Measurements from ENCODE around the gene ADGRG1.

DNA sequence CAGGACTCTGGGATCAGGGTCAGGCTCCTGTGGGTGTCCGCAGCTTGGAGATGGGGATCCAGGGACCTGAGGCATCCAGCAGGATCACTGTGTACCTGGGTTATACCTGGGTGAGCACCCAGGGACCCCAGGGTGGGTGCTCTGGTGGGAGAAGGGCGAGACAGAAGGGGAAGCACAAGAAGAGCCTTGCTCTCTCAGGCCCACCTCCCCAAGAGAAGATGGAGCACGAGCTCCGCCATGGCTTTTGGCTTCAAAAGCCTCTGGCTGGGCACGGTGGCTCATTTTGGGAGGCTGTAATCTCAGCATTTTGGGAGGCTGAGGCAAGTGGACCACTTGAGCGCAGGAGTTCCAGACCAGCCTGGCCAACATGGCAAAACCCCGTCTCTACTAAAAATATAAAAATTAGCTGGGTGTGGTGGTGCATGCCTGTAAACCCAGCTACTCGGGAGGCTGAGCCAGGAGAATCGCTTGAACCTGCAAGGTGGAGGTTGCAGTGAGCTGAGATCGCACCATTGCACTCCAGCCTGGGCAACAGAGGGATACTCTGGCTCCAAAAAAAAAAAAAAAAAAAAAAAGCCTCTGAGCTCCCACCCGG is 75.1 kb downstream of the ADGRG1 start:
- no peak for TF ChIP-seq GABPA (IDR thresholded peaks at IDR 0.05; ENCODE audit: low read depth)
- TF ChIP-seq, protein P1, sequence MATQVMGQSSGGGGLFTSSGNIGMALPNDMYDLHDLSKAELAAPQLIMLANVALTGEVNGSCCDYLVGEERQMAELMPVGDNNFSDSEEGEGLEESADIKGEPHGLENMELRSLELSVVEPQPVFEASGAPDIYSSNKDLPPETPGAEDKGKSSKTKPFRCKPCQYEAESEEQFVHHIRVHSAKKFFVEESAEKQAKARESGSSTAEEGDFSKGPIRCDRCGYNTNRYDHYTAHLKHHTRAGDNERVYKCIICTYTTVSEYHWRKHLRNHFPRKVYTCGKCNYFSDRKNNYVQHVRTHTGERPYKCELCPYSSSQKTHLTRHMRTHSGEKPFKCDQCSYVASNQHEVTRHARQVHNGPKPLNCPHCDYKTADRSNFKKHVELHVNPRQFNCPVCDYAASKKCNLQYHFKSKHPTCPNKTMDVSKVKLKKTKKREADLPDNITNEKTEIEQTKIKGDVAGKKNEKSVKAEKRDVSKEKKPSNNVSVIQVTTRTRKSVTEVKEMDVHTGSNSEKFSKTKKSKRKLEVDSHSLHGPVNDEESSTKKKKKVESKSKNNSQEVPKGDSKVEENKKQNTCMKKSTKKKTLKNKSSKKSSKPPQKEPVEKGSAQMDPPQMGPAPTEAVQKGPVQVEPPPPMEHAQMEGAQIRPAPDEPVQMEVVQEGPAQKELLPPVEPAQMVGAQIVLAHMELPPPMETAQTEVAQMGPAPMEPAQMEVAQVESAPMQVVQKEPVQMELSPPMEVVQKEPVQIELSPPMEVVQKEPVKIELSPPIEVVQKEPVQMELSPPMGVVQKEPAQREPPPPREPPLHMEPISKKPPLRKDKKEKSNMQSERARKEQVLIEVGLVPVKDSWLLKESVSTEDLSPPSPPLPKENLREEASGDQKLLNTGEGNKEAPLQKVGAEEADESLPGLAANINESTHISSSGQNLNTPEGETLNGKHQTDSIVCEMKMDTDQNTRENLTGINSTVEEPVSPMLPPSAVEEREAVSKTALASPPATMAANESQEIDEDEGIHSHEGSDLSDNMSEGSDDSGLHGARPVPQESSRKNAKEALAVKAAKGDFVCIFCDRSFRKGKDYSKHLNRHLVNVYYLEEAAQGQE (IDR thresholded peaks at IDR 0.05; ENCODE audit: low read depth, low read length), result no peak
- TF ChIP-seq, protein P2, sequence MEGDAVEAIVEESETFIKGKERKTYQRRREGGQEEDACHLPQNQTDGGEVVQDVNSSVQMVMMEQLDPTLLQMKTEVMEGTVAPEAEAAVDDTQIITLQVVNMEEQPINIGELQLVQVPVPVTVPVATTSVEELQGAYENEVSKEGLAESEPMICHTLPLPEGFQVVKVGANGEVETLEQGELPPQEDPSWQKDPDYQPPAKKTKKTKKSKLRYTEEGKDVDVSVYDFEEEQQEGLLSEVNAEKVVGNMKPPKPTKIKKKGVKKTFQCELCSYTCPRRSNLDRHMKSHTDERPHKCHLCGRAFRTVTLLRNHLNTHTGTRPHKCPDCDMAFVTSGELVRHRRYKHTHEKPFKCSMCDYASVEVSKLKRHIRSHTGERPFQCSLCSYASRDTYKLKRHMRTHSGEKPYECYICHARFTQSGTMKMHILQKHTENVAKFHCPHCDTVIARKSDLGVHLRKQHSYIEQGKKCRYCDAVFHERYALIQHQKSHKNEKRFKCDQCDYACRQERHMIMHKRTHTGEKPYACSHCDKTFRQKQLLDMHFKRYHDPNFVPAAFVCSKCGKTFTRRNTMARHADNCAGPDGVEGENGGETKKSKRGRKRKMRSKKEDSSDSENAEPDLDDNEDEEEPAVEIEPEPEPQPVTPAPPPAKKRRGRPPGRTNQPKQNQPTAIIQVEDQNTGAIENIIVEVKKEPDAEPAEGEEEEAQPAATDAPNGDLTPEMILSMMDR (IDR thresholded peaks at IDR 0.05), result no peak
- no peak for TF ChIP-seq TCF12 (IDR thresholded peaks at IDR 0.05)
